HepG2 (cell line): ENCODE data around the gene ZDHHC18. TPM values are rescaled to one million over a fixed set of nuclear protein-coding genes. Genes with fewer than 3 reads are reported as not detected.

ENCODE experiments used
- CBX2 ChIP-seq, 2 experiments: fragments of 200-600 bp in 1 of 2; sonication (generic); formaldehyde crosslinking in 1 of 2; IDR thresholded peaks; 2 replicates each; pipeline versions ENCODE4 v1.7.0 to v1.8.1; 2018 to 2022; ENCODE audit warnings: low read depth in 2 of 2, low read length in 1 of 2, mild to moderate bottlenecking in 1 of 2, missing genetic modification reagents in 1 of 2
- CCDC6 ChIP-seq: sonication (generic); formaldehyde crosslinking; IDR thresholded peaks from 2 replicates; pipeline ENCODE4 v1.8.1; 2022; ENCODE audit warnings: mild to moderate bottlenecking, missing genetic modification reagents, moderate library complexity
- DNMT1 ChIP-seq: sonication (generic); formaldehyde crosslinking; IDR thresholded peaks from 2 replicates; pipeline ENCODE4 v1.5.1; 2020; ENCODE audit warnings: mild to moderate bottlenecking, missing genetic modification reagents
- DNMT3B ChIP-seq: conservative IDR thresholded peaks from 2 replicates; pipeline ENCODE4 v1.6.1; 2016; ENCODE audit warnings: missing biosample characterization, control low read depth
- ERF ChIP-seq: IDR thresholded peaks from 2 replicates; pipeline ENCODE4 v1.6.1; 2018; ENCODE audit warnings: missing biosample characterization, missing genetic modification reagents
- HIVEP1 ChIP-seq: sonication (generic); formaldehyde crosslinking; IDR thresholded peaks from 2 replicates; pipeline ENCODE4 v1.4.0; 2020; ENCODE audit warnings: mild to moderate bottlenecking, missing genetic modification reagents
- KLF13 ChIP-seq: sonication (generic); formaldehyde crosslinking; IDR thresholded peaks from 2 replicates; pipeline ENCODE4 v1.4.0; 2020; ENCODE audit warnings: mild to moderate bottlenecking, missing genetic modification reagents
- NONO ChIP-seq, 2 experiments: fragments of 450-650 bp in 1 of 2; sonication (generic) in 1 of 2; formaldehyde crosslinking in 1 of 2; IDR thresholded peaks in 1 of 2; conservative IDR thresholded peaks in 1 of 2; 2 replicates each; pipeline versions ENCODE4 v1.6.1 to v1.8.0; 2017 to 2022; ENCODE audit warnings: mild to moderate bottlenecking in 1 of 2, missing genetic modification reagents in 1 of 2, moderate library complexity in 1 of 2
- PHF21A ChIP-seq: sonication (generic); formaldehyde crosslinking; IDR thresholded peaks from 2 replicates; pipeline ENCODE4 v1.5.0; 2020; ENCODE audit warnings: mild to moderate bottlenecking, missing genetic modification reagents
- PHF8 ChIP-seq: sonication (generic); formaldehyde crosslinking; IDR thresholded peaks from 2 replicates; pipeline ENCODE4 v1.5.0; 2020; ENCODE audit warnings: missing genetic modification reagents
- PLSCR1 ChIP-seq: sonication (generic); formaldehyde crosslinking; IDR thresholded peaks from 2 replicates; pipeline ENCODE4 v1.5.0; 2020; ENCODE audit warnings: missing genetic modification reagents, mild to moderate bottlenecking, borderline replicate concordance
- SNAI1 ChIP-seq: sonication (generic); formaldehyde crosslinking; IDR thresholded peaks from 2 replicates; pipeline ENCODE4 v1.5.0; 2020; ENCODE audit warnings: mild to moderate bottlenecking, missing genetic modification reagents, borderline replicate concordance
- SNRNP70 ChIP-seq: fragments of 200-400 bp; formaldehyde crosslinking; IDR thresholded peaks from 2 replicates; pipeline ENCODE4 v1.6.1; 2017; ENCODE audit warnings: mild to moderate bottlenecking, low read depth, low read length, moderate library complexity
- STAG1 ChIP-seq: sonication (generic); formaldehyde crosslinking; IDR thresholded peaks from 2 replicates; pipeline ENCODE4 v1.4.0; 2020; ENCODE audit warnings: missing genetic modification reagents
- ZBTB1 ChIP-seq: sonication (generic); formaldehyde crosslinking; IDR thresholded peaks from 2 replicates; pipeline ENCODE4 v1.4.0; 2020; ENCODE audit warnings: missing genetic modification reagents, borderline replicate concordance
- ZBTB20 ChIP-seq: sonication (generic); formaldehyde crosslinking; IDR thresholded peaks from 2 replicates; pipeline ENCODE4 v1.8.1; 2023; ENCODE audit warnings: missing genetic modification reagents, low read depth, mild to moderate bottlenecking, borderline replicate concordance
- ZBTB44 ChIP-seq: sonication (generic); formaldehyde crosslinking; IDR thresholded peaks from 2 replicates; pipeline ENCODE4 v1.4.0; 2020; ENCODE audit warnings: missing genetic modification reagents
- ZNF232 ChIP-seq: sonication (generic); formaldehyde crosslinking; IDR thresholded peaks from 2 replicates; pipeline ENCODE4 v1.4.0; 2020; ENCODE audit warnings: missing genetic modification reagents, borderline replicate concordance
- ZNF253 ChIP-seq: sonication (generic); formaldehyde crosslinking; IDR thresholded peaks from 2 replicates; pipeline ENCODE4 v1.8.0; 2022; ENCODE audit warnings: mild to moderate bottlenecking, missing genetic modification reagents, borderline replicate concordance
- ZNF614 ChIP-seq: IDR thresholded peaks from 2 replicates; pipeline ENCODE4 v1.6.1; 2018; ENCODE audit warnings: missing biosample characterization, missing genetic modification reagents, inconsistent platforms, borderline replicate concordance
- ZSCAN21 ChIP-seq: sonication (generic); formaldehyde crosslinking; IDR thresholded peaks from 2 replicates; pipeline ENCODE4 v1.8.0; 2022; ENCODE audit warnings: mild to moderate bottlenecking, missing genetic modification reagents, moderate library complexity, borderline replicate concordance
- ZXDC ChIP-seq: sonication (generic); formaldehyde crosslinking; IDR thresholded peaks from 2 replicates; pipeline ENCODE4 v1.5.0; 2020; ENCODE audit warnings: mild to moderate bottlenecking, missing genetic modification reagents
- polyA plus RNA-seq, 8 experiments: library from polyadenylated mRNA; depleted of rRNA in 3 of 8; stranded (reverse) in 7 of 8; unstranded in 1 of 8; fragments of >200 nt; fragmentation: Illumina TruSeq in 4 of 8; extraction: Trizol in 4 of 8; gene quantifications; 2 replicates each; pipeline versions ENCODE4 v1.2.1 to v1.2.3, GENCODE V29; 2011 to 2016; ENCODE audit warnings: low read depth in 4 of 8, missing spikeins in 1 of 8, mixed read lengths in 1 of 8; ENCODE audit not compliant: insufficient read depth in 1 of 8
- total RNA-seq, 5 experiments: library from RNA; depleted of rRNA; stranded (reverse); fragments of >200 nt; fragmentation: Illumina TruSeq; extraction: Trizol; gene quantifications; 2 replicates each; pipeline ENCODE4 v1.2.3, GENCODE V29; 2016; ENCODE audit warnings: low read depth in 1 of 5
- TF ChIP-seq, protein P1 (sequence below): IDR thresholded peaks from 2 replicates; pipeline ENCODE4 v1.6.1; 2016; ENCODE audit warnings: control low read depth
- TF ChIP-seq, protein P2 (sequence below): sonication (generic); formaldehyde crosslinking; IDR thresholded peaks from 2 replicates; pipeline ENCODE4 v1.8.0; 2022; ENCODE audit warnings: missing genetic modification reagents, mild to moderate bottlenecking, inconsistent platforms, borderline replicate concordance

Gene ZDHHC18
- total and polyA plus RNA-seq, 2 of the 13 experiments (the other 11 are each of a cell fraction or from before 2014, with no cell fraction given): 13.2 to 35.3 TPM

DNA sequence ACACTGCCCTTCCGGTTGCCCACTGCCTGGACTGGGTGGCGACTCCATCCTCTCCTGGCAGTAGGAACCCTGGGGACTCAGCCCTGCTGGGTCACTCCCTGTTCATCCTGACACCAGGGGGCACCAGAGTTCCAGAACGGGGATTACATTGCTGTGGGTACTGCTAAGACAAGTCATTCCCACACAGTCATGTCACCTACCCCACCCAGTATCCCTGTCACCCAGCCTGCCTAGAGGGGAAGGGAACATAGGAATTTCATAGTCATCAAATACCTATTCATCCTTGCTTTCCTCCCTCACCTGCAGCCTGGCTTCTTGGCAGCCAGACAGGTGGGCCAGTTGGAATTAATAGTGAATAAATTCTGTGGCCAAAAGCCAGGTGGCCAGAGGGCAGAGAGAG lies 26.7 kb downstream of the ZDHHC18 start (continued):
- TF ChIP-seq, protein P1, sequence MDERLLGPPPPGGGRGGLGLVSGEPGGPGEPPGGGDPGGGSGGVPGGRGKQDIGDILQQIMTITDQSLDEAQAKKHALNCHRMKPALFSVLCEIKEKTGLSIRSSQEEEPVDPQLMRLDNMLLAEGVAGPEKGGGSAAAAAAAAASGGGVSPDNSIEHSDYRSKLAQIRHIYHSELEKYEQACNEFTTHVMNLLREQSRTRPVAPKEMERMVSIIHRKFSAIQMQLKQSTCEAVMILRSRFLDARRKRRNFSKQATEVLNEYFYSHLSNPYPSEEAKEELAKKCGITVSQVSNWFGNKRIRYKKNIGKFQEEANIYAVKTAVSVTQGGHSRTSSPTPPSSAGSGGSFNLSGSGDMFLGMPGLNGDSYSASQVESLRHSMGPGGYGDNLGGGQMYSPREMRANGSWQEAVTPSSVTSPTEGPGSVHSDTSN: no peak
- TF ChIP-seq STAG1 (CRISPR knock-in tag) (peak; percentile 83), DNMT1 (CRISPR knock-in tag) (no peak), ZBTB20 (CRISPR knock-in tag) (no peak), NONO (IDR thresholded peaks at IDR 0.05) (no peak), NONO (CRISPR knock-in tag; conservative IDR thresholded peaks at IDR 0.05) (no peak), PHF8 (CRISPR knock-in tag) (no peak), PLSCR1 (CRISPR knock-in tag) (no peak), ZBTB1 (no peak), ZSCAN21 (CRISPR knock-in tag) (no peak), KLF13 (CRISPR knock-in tag) (no peak), ERF (0 out of 2 replicates have a peak, but pooled peaks have one; percentile 39), CBX2 (IDR thresholded peaks at IDR 0.05; ENCODE audit: low read depth, low read length) (no peak), CBX2 (CRISPR knock-in tag; IDR thresholded peaks at IDR 0.05; ENCODE audit: low read depth) (no peak), ZNF253 (CRISPR knock-in tag) (no peak), CCDC6 (no peak), ZNF614 (CRISPR knock-in tag) (peak; percentile 26; the same call in 1 of the 2 replicates), ZXDC (CRISPR knock-in tag) (no peak), ZNF232 (CRISPR knock-in tag) (no peak), SNAI1 (CRISPR knock-in tag) (no peak), DNMT3B (CRISPR knock-in tag) (no peak), HIVEP1 (CRISPR knock-in tag) (no peak), PHF21A (no peak), SNRNP70 (no peak), ZBTB44 (no peak)
- TF ChIP-seq, protein P2, sequence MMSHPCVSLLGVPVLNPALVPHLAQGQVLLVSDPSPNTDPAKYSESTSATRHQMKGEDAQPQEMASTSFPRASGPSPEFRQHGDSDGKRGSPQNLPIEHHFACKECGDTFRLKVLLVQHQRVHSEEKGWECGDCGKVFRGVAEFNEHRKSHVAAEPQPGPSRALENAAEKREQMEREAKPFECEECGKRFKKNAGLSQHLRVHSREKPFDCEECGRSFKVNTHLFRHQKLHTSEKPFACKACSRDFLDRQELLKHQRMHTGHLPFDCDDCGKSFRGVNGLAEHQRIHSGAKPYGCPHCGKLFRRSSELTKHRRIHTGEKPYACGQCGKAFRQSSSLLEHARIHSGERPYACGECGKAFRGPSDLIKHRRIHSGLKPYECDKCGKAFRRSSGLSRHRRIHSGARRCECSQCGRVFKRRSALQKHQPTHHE (CRISPR knock-in tag): no peak
